ENCODE results near the gene TGFBR2.

The TGFBR2 gene

GRCh38 chr3:30633718-30634117, 27.3 kb downstream of the TGFBR2 start:
- no peak for TF ChIP-seq CTCF (IDR thresholded peaks at IDR 0.05; ENCODE audit: insufficient read depth, low read depth, low read length, missing control alignments)
- H3K4me3 ChIP-seq (ENCODE audit: low read depth, low read length): no peak overlapping the region
- DNase-seq (ENCODE audit: low read depth): no peak

DNA sequence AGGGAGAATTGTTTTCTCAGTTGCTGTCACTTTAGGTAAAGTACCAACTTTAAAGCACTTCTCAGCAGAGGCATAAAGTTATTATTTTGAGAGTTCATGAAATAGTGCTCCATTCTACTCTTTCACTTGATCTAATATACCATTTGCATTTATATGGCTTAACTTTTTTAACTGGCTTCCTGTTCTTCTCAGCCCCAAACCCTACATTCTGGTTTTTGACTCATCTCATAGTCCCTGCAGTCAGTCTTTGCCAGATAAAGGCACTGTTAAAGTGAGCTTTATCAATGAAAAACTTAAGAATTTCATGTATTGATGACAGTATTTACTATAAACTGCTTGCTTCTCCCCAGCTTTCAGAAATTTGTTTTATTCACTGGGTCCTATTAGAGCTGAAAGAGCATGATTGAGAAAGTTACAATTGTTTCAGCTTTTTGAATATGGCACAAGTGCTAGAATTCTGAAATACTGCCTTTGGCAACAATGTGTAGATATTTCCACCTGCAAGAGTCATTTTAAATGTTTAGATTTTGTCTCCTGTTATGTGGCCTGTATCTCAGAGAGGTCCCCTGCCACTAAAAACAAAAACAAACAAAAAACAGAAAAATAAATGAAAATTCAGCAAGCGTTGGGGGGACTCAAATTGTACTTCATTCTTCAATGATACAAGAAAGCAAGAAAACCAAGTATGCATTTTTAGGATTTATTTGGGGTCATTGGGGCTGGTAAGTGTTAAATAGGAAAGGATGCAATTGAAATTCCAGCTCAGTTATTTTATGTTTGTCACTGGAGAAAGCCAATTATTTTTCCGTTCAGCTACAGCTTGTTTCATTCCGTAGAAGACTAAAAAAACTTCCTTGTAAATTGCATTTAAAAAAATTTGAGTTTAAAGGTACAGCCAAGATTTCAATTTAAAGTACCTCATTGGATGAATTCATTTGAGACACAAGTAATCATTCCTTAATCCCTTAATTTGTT, 28.6 kb downstream of the TGFBR2 start:
- DNase-seq (ENCODE audit: low read depth): no peak
- H3K4me3 ChIP-seq (ENCODE audit: low read depth, low read length): no peak overlapping the region
- TF ChIP-seq CTCF (IDR thresholded peaks at IDR 0.05; ENCODE audit: insufficient read depth, low read depth, low read length, missing control alignments): no peak

DNA sequence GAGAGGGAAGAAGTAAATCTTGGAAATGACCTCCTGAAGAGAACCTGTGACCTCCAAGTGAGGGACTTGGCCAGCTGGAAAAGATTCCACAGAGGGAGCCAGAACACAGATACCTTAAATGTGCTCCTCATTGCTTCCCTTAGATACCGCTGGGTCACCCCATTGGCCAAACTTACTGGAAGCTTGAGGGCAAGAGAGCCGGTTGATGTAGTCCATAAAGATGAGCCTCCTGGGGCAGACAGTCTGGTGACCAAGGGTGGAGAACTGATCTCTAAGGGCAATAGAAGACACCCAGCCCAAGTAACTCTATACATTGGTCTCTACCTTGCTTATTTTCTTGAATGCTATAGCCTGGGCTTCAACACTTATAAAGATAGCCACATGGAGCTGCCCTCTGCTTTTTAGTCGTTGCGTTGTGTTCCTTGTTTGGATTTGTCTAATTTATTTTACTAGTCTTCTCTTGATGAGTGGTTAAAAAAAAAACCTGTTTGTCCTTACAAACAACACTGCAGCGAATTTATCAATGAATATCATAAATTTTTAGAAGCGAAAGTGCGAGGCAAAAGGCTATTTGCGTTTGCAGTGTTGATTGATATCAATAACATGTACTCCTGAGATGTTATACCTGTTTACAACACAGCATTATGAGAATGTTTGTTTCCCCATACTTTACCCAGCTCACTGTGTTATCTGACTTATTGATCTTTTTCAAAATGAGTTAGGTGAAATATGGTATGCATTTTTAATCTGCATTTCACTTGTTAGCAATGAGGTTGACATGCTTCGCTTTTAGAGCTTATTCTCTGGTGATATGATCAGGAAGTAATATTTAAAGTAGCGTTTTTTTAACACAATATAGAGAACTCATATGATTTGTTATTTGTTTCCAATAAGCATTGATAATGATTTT, 31.2 kb downstream of the TGFBR2 start:
- TF ChIP-seq CTCF (IDR thresholded peaks at IDR 0.05; ENCODE audit: insufficient read depth, low read depth, low read length, missing control alignments): no peak
- H3K4me3 ChIP-seq (ENCODE audit: low read depth, low read length): no peak overlapping the region
- DNase-seq (ENCODE audit: low read depth): no peak

GRCh38 chr3:30638685-30639412, 32.4 kb downstream of the TGFBR2 start:
- H3K4me3 ChIP-seq (ENCODE audit: low read depth, low read length): no peak overlapping the region
- TF ChIP-seq CTCF (IDR thresholded peaks at IDR 0.05; ENCODE audit: insufficient read depth, low read depth, low read length, missing control alignments): no peak
- no peak for DNase-seq (ENCODE audit: low read depth)

DNA sequence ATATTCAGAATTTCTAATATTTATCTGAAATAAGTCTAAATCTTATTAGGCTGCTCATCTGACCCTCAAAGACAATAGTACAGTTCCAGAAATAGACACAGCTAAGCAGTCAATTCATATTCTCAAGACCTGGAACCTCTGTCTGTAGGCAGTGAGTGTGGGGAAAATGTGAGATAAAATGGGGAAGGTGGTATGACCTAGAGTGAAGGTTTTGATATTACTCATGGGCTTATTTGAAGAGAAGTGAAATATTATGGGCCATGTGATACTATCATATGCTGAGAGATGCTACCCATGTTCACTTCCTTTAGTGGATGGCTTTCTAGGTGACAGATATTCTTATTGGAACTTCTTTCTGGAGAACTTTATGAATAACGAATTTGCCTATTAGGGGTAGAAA, 33.5 kb downstream of the TGFBR2 start:
- peak; percentile 59 for DNase-seq (ENCODE audit: low read depth)
- H3K4me3 ChIP-seq (ENCODE audit: low read depth, low read length): no peak overlapping the region
- TF ChIP-seq CTCF (IDR thresholded peaks at IDR 0.05; ENCODE audit: insufficient read depth, low read depth, low read length, missing control alignments): no peak

GRCh38 chr3:30640851-30641250, 34.5 kb downstream of the TGFBR2 start:
- H3K4me3 ChIP-seq (ENCODE audit: low read depth, low read length): no peak overlapping the region
- no peak for TF ChIP-seq CTCF (IDR thresholded peaks at IDR 0.05; ENCODE audit: insufficient read depth, low read depth, low read length, missing control alignments)
- DNase-seq (ENCODE audit: low read depth): no peak

All from GM12865 (cell line).